ENCODE data around the gene SRCIN1. TPM values are rescaled to one million over a fixed set of nuclear protein-coding genes. Genes with fewer than 3 reads are reported as not detected.

SRCIN1 gene
- total RNA-seq, 4 donors from 2014 or later = 0.44 to 5.4 (median 1.5) TPM

DNA sequence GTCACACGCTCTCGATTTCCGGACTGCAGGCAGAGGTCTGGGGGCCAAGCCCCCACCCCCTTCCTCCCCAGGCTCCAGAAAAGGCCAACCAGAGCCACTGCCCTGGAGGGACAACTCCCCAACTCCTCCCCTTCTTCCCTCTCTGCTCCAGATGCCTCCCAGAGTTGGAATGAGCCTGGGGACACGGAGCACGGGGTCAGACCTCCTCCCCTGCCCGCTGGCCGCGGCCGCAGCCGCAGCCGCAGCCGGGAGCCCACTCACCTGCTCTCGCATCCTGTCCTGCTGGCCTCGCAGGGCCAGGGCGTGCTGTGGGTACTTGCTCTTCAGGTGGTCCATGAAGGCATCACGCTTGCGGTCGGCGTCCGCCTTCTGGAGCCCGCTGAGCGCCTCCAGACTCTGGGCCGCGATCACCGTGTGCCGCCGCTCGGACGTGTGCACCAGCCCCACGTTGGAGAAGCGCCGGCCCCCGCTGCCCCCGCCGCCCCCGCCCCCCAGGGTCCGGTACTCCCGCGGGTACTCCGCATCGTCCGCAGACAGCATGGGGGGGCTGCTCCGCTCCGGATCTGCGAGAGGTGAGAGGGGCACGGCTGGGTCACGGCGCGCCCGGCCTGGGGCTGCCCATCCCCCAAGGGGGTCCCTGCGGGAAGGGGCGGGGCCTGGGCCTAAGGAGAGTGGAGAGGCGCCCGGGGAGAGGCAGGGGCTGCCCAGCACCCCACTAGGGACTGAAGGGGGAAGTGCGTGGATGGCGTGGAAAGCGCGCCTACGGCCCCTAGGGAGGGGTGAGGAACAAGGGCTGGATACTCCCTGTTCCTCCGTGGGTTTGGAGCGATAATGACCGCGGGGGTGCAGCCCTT, 27.3 kb downstream of the SRCIN1 start:
- DNase-seq (ENCODE audit: low spot score in 2 of 2) = no peak
- WGBS, 2 donors = 10 to 13% methylated on average over 41 to 54 of the region's 63 CpGs
- TF ChIP-seq, protein P1, sequence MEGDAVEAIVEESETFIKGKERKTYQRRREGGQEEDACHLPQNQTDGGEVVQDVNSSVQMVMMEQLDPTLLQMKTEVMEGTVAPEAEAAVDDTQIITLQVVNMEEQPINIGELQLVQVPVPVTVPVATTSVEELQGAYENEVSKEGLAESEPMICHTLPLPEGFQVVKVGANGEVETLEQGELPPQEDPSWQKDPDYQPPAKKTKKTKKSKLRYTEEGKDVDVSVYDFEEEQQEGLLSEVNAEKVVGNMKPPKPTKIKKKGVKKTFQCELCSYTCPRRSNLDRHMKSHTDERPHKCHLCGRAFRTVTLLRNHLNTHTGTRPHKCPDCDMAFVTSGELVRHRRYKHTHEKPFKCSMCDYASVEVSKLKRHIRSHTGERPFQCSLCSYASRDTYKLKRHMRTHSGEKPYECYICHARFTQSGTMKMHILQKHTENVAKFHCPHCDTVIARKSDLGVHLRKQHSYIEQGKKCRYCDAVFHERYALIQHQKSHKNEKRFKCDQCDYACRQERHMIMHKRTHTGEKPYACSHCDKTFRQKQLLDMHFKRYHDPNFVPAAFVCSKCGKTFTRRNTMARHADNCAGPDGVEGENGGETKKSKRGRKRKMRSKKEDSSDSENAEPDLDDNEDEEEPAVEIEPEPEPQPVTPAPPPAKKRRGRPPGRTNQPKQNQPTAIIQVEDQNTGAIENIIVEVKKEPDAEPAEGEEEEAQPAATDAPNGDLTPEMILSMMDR (IDR thresholded peaks at IDR 0.05) = no peak
- no peak for TF ChIP-seq POLR2A (IDR thresholded peaks at IDR 0.05)
- no peak for TF ChIP-seq EP300 (IDR thresholded peaks at IDR 0.05)
- H3K27me3 ChIP-seq = peaks cover 0 to 74% of the 10 kb centered on the region in 2 donors
- H3K4me3 ChIP-seq = peak overlapping the region in 1 of 4 donors; percentile 7
- H3K4me1 ChIP-seq = peaks cover 0 to 15% (median 7%) of the 10 kb centered on the region in 4 donors
- no peak overlapping the region for H3K27ac ChIP-seq
- no peaks in the 10 kb centered on the region for H3K9me3 ChIP-seq
- no peaks in the 10 kb centered on the region for H3K36me3 ChIP-seq

DNA sequence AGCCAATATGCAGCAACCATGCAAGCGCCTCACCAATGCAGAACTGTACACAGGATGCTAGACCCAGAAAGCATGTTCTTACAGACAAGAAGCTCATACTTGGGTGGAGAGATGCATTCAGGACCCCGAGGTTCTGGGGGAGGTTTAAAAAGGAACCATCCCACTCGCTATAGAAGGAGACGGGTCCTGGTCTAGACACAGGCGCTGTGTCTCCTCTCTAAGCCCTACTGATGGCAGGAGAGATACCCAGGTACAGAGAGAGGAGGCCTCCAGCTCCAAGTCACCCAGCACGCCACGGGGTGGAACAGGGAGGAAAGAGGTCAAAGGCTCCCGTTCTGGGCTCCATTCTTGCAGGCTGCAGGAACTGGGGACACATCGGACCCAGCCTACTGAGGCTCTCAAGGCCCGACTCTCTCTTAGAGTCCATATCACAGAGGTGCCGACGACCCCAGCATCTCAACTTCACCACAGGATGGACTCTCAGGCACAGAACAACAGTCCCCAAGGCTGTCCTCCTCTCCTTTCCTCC, 28.0 kb downstream of the SRCIN1 start:
- Histone ChIP-seq H3K27ac (no peak overlapping the region), H3K27me3 (peaks cover 0 to 81% of the 10 kb centered on the region in 2 donors), H3K4me3 (no peak overlapping the region), H3K4me1 (peaks cover 0 to 21% (median 7%) of the 10 kb centered on the region in 4 donors), H3K9me3 (no peaks in the 10 kb centered on the region), H3K36me3 (no peaks in the 10 kb centered on the region)
- WGBS, 2 donors = 57 to 62% methylated on average over 9 to 12 of the region's 12 CpGs
- DNase-seq (ENCODE audit: low spot score in 2 of 2) = no peak
- TF ChIP-seq, protein P1 (IDR thresholded peaks at IDR 0.05) = no peak
- no peak for TF ChIP-seq EP300 (IDR thresholded peaks at IDR 0.05)
- TF ChIP-seq POLR2A (IDR thresholded peaks at IDR 0.05) = no peak

DNA sequence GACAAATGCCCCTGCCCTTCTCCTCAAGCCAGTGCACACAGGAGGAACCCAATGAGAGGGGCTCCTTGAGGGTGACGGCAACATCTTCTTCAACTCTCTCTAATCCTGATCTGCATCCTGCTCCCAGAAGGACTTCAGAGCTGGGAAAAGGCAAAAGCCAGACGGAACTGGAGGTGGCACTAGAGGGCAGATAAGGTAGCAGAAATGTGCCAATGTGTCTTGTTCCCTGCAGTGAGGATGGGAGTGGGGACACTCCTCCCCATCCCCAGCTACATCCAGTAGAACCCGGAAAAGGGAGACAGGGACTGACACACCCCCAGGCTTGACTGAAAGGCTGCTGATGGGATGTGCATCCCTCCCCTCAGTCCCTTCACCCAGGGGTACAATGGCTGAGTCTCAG, 28.5 kb downstream of the SRCIN1 start:
- Histone ChIP-seq H3K4me1 (peaks cover 0 to 25% (median 11%) of the 10 kb centered on the region in 4 donors), H3K27me3 (peaks cover 0 to 84% of the 10 kb centered on the region in 2 donors), H3K27ac (no peak overlapping the region), H3K9me3 (no peaks in the 10 kb centered on the region), H3K36me3 (no peaks in the 10 kb centered on the region), H3K4me3 (no peak overlapping the region)
- 91 to 93% methylated on average over 3 of the region's 3 CpGs for WGBS, 2 donors
- TF ChIP-seq, protein P1 (IDR thresholded peaks at IDR 0.05) = no peak
- no peak for TF ChIP-seq EP300 (IDR thresholded peaks at IDR 0.05)
- TF ChIP-seq POLR2A (IDR thresholded peaks at IDR 0.05) = no peak
- DNase-seq (ENCODE audit: low spot score in 2 of 2) = no peak

DNA sequence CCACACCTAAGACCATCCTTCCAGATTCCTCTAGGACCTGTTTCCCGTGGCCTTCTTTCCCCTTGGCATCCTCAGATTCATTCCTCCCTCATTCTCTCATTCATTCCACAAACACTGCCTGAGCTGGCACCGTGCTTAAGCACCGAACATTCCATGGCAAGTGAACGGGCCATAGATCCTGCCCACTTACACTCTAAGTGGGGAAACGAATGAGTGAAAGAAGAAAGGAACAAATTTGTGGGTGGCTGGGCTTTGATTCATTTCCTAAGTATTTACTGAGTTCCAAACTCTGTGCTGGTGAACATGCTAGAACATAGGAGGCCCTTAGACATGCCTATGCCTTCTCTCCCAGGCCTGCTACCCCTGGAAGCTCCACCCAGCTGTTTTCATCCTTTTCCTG, 30.0 kb downstream of the SRCIN1 start:
- Histone ChIP-seq H3K9me3 (no peaks in the 10 kb centered on the region), H3K4me3 (no peak overlapping the region)

More for the DNA sequence above, 30.0 kb downstream of the SRCIN1 start:
- Histone ChIP-seq H3K36me3 (no peaks in the 10 kb centered on the region), H3K27me3 (peaks cover 0 to 98% of the 10 kb centered on the region in 2 donors), H3K27ac (no peak overlapping the region), H3K4me1 (peaks cover 0 to 32% (median 13%) of the 10 kb centered on the region in 4 donors)
- TF ChIP-seq, protein P1 (IDR thresholded peaks at IDR 0.05) = no peak
- TF ChIP-seq POLR2A (IDR thresholded peaks at IDR 0.05) = no peak
- no peak for TF ChIP-seq EP300 (IDR thresholded peaks at IDR 0.05)
- DNase-seq (ENCODE audit: low spot score in 2 of 2) = no peak
- WGBS, 2 donors = 29 to 30% methylated on average over 5 of the region's 5 CpGs
